ENCODE results near the gene RAB7A. TPM values are rescaled to one million over a fixed set of nuclear protein-coding genes. Genes with fewer than 3 reads are reported as not detected.
"Not testable (repeated sequence)": the region's sequence is repeated elsewhere in the genome, so short reads cannot be mapped to it uniquely, and the experiment has no call there.

The RAB7A gene
- polyA plus RNA-seq, 3 donors, result 237 to 300 (median 259) TPM

DNA sequence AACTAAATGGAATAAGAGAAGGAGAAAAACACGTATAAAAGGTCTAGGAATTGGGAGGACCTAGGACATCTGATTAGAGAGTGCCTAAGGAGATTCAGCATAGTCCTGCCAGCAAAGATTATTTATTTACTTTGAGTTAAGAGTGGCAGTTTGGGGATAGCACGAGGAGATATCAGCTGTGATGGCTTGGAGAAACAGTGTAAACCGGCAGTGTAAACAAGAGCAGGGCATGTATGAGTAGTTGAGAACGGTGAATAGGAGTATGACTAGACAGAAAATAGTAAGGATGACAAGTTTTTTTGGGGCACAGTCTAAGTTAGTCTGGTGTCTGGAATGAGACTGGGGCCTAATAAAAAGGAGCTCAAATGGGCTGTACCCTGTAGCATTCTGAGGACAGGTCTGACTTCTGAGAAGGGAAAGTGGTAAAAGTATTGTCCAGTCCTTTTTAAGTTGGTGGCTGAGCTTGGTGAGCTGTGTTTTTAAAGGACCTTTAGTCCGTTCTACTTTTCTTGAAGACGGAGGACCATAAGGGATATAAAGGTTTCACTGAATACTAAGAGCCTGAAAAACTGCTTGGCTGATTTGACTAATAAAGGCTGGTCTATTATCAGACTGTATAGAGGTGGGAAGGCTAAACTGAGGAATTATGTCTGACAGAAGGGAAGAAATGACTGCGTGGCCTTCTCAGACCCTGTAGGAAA, 104.1 kb downstream of the RAB7A start:
- not testable (repeated sequence) for DNase-seq (ENCODE audit: extremely low read depth in 1 of 11, low read depth in 9 of 11, low spot score in 4 of 11)

DNA sequence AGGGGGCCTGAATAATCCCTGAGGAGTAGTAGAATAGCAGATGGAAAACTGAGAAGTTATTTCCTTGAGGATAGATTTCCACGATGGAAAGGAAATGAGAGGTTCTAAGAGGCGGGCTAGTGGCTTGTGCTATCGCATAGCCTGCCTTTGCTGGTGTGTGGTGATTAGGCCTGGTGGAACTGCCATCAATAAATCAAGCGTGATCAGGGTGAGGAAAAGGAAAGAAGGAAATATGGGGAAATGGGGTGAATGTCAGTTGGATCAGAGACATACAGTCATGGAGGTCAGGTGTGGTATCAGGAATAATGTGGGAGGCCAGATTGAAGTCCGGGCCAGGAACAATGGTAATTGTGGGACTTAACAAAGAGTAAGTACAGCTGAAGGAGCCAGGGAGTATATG, 104.8 kb downstream of the RAB7A start:
- not testable (repeated sequence) for DNase-seq (ENCODE audit: extremely low read depth in 1 of 11, low read depth in 9 of 11, low spot score in 4 of 11)

DNA sequence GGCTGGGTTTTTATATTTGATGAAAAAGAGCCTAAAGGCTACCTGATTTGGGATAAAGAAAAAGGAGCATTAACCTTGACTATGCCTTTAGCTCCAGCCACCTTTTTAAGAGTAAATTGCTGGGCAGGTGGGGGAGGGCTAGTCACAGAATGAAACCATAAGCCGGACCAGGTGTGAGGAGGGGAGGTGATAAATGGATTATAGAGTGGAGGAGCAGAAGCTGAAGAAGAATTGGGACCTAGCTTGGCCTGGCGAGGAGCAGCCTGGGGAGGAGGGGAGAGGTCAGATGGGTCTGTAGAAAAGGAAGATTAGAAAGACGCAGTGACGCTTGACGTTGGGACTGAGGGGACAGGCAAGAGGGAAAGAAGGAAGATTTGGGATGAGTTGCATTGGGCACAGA, 107.0 kb downstream of the RAB7A start:
- not testable (repeated sequence) for DNase-seq (ENCODE audit: extremely low read depth in 1 of 11, low read depth in 9 of 11, low spot score in 4 of 11)

DNA sequence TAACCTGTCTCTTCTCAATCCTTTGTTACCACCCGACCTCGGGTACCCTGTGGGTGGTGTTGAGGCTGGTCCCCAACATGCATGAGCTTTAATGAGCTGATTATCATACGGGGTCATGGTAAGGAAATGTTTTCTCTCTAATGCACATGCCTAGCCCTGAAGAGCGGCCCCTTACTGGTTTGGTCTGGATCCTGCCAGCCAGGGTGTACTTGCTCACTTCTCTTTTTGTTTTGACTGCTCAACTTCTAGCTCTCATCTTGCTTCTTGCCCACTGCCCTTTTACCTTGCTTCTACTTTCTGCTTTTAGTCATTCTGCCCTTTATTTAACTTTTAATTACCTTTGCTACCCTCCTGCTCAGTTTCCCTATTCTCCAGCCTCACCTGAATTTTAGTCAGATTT, 109.1 kb downstream of the RAB7A start:
- no peak for DNase-seq (ENCODE audit: extremely low read depth in 1 of 11, low read depth in 9 of 11, low spot score in 4 of 11)

DNA sequence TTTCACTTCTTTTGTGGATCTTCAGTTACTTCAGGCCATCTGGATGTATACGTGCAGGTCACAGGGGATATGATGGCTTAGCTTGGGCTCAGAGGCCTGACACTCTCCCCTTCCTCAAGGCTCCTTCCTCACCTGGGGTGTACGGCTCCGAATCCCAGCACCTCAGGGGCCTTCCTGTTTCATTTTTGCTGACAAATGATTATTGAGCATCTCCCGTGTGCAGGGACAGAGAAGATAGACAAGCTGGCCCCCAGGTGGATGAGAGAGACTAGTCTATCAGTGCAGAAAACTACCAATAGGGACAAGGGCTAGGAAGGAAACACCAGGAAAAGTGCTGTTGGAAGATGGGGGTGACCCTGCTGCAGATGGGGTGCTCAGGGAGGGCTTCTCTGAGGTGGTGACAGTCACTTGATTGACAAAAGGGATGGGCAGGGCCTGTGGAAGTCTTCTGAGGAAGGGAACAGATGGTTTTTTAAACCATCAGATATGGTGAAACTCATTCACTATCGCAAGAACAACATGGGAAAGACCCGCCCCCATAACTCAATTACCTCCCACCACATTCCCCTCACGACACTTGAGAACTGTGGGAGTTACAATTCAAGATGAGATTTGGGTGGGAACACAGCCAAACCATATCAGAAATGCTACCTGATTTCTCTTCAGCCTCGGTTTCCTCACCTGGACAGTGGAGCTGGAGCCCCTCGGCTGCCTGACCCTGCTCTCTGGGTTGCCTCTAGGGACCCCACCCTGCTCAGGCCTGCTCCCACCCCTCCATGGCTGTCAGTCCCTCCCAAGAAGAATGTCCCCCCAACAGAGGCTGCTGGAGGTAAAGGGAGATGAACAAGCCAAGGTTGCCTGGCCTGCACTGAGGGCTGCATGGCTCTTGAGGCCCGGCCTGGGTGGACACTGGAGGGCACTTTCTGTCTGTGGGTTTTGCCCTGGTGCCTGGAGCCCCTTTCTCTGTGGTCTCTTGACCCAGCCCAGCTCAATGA, 116.2 kb downstream of the RAB7A start:
- DNase-seq (ENCODE audit: extremely low read depth in 1 of 11, low read depth in 9 of 11, low spot score in 4 of 11), result no peak

DNA sequence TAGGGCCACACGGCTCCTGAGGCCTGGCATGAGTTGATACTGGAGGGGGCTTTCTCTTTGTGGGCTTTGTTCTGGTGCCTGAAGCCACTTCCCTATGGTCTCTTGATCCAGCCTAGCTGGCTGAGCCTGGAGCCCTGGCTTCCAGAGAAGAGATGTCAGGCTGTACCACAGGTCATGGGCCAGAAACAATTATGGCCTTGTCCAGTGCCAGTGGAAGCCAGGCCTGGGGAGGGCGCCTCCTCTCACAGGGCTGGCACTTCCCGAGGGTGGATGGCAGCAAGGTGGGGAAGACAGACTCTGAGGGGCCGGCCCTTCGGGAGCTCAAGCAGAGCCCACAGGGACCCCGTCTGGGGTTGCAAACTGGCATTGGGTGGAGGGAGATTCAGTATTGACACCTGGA, 118.5 kb downstream of the RAB7A start:
- no peak for DNase-seq (ENCODE audit: extremely low read depth in 1 of 11, low read depth in 9 of 11, low spot score in 4 of 11)

DNA sequence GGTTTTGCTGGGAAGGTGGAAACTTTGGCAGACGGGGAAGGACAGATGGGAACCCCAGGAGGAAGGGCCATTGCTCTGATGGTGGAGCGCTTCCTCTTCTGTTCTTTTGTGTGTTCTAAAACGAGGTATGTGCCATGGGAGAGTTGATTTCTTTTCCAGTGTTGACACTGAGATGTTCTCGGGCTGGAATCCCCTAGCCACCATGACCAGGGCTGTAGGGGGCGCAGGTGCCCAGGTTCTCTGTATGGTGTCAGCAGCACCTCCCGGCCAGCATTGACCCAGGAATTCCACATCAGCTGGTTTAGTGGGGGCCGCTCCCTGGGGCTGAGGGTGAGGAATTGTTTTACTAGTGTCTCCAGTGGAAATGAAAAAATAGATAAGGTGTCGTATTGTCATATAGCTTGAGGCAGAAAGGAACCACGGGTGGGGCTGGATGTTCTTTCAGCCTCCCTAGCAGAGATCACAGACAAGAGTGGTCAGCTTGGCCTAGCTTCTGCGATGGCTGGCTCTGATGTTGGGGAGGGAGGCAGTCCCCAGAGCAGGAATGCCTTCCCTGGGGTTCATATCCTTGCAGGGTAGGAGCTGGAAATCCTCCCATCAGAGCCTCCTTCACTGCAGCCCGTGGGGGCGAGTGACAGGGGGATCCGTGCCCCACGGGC, 119.3 kb downstream of the RAB7A start:
- DNase-seq (ENCODE audit: extremely low read depth in 1 of 11, low read depth in 9 of 11, low spot score in 4 of 11), result peak in 1 of 11 donors; percentile 2

DNA sequence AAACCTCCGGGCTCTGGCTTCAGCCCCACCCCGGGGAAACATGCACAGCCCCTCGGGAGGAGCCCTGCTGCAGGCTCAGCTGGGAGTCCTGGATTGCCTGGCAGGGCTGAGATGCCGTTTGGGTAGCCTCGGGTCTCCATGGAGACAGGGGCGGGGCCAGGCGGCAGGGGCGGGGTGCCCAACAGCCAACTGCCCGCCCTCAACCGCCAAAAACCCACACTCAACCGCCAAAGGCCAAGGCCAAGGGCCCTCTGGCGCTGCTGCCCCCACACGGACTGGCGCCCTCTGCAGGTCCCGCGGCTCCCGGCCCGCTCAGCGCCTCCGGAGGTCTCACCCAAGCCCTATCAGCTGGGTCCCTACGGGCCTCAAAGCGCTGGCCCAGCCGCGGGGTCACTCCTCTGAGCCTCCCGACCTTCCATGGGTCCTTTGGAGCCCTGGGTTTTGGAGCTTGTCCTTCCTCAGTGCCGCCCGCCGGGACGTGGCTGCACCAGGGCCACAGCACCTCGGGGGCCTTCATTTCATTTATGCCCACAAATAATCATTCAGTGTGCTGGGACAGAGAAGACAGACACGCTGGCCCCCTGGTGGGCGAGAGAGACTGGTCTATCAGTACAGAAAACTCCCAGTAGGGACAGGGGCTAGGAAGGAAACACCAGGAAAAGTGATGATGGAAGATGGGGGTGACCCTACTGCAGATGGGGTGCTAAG, 119.9 kb downstream of the RAB7A start:
- peak in 10 of 11 donors; percentile 37 to 68 (median 52) for DNase-seq (ENCODE audit: extremely low read depth in 1 of 11, low read depth in 9 of 11, low spot score in 4 of 11)

DNA sequence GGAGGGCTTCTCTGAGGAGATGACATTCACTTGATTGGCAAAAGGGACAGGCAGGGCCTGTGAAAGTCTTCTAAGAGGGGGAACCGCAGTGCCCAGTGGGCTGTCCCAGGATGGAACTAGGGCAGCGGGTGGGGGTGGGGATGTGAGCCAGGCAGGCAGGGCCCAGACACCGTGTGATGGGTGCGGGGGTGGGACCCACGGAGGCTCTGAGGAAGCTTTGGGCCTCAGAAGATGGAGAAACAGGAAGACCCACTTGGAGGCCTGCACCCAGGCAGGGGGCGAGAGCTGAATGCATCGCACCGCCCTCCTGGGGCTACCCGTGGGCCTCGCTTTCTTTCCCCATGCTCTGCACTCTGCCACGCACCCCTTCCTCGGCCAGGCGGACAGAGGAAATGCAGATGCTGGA, 120.5 kb downstream of the RAB7A start:
- no peak for DNase-seq (ENCODE audit: extremely low read depth in 1 of 11, low read depth in 9 of 11, low spot score in 4 of 11)

DNA sequence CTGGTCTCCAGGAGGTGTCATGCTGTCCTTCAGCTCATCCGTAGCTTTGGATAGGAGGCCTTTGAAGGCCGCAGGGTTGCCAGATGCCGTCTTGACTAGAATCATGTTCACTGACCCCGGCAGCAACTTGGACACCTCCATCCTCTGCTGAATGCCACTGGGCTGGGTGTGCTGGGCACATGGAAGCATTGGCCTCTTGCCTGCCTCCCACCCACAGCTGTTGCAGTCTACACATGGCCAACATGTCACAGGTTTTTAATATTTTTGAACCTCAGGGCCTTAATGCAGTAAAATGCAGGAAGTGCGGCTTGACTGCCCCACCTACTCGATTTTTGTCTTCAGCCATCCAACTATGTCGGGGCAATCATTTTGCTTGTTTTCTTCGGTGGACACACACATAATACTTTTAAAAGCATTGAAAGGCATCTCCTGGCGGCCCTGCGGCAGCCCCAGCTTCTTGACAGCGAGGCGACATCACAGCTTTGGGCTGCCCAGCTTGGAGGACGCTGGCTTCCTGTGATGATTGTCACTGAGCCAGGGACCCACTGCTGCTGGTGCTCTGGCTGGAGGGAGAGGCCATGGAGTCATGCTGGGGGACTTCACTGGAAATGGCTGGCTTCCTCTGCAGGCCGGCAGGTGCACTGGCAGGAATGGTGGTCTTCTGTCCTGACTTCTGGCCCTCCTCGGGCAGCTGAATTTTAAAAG, 121.8 kb downstream of the RAB7A start:
- DNase-seq (ENCODE audit: extremely low read depth in 1 of 11, low read depth in 9 of 11, low spot score in 4 of 11), result no peak

DNA sequence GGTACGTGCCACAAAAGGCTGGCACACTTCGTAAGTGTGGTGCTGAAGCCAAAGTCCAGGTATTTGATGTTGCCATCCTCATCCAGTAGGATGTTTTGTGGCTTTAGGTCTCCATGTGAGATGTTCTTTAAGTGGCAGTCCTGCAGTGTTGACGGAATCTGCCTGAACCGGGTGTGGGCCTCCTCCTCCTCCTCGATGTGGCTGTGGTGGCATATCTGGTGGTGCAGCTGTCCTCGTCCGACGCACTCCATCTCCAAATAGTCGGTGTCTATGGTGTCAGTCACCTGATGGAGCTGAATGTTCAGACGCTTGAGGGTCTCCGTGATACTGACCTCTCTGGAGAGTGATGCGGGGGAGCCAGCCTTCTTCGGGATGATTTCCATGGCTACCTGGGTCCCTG, 123.0 kb downstream of the RAB7A start:
- DNase-seq (ENCODE audit: extremely low read depth in 1 of 11, low read depth in 9 of 11, low spot score in 4 of 11), result no peak

DNA sequence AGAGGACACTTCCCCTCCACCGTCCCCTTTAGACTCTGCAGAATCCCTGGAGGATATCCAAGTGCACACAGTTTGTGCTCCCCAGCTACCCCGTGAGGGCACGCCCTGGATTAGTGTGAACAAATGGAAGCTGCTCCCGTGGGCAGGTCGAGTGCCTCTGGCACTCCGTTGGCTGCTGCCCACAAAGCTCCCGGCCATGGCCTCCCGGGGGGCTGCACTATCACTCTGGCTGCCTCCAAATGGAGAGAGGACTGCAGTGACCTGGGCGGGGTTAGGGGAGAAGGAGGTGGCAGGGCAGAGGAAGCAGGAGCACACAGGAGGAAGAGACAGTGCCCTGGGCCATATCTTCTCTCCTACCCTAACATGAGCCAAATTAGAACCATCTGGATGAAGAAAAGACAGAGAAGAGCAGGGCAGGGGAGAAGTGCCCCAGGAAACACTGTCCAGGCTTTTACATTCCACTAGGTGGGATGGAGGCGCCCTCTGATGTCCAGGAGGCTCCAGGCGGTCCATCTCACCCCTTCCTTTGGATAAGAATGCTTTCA, 124.0 kb downstream of the RAB7A start:
- no peak for DNase-seq (ENCODE audit: extremely low read depth in 1 of 11, low read depth in 9 of 11, low spot score in 4 of 11)

DNA sequence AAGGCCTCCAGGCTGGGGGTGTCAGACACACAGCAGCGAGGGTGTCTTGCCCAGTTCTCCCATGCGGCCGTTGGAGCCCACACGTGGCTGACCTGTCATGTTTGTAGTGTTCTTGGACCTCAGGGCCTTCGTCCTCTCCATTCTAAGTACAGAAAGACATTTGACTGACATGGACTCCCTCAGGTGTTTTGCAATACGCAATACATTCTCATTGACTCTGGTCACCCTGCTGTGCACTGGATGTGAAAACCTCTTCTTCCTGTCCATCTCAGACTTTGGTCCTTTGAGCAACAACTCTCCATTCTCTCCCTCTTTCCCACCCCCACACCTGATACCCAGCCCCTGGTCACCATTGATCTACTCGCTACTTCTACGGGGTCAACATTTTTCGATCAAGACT, 124.6 kb downstream of the RAB7A start:
- DNase-seq (ENCODE audit: extremely low read depth in 1 of 11, low read depth in 9 of 11, low spot score in 4 of 11), result no peak

DNA sequence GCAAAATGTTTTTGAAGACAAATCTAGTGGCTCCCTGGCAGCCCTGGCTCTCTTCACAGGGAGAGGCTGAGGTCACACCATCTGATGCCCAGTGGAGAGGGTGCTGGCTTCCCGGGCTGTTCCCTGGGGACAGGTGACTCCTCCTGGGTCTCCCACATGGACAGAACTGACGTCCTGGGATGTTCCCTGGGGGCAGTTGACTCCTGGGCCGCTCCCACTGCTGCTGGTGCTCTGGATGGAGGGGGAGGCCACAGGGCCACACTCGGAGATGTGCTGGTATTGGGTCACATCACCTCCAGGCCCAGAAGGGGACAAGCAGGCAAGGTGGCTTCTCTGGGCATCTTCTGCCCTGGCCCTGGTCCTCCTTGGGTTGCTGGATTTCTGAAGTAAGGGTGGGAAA, 125.6 kb downstream of the RAB7A start:
- DNase-seq (ENCODE audit: extremely low read depth in 1 of 11, low read depth in 9 of 11, low spot score in 4 of 11), result no peak

DNA sequence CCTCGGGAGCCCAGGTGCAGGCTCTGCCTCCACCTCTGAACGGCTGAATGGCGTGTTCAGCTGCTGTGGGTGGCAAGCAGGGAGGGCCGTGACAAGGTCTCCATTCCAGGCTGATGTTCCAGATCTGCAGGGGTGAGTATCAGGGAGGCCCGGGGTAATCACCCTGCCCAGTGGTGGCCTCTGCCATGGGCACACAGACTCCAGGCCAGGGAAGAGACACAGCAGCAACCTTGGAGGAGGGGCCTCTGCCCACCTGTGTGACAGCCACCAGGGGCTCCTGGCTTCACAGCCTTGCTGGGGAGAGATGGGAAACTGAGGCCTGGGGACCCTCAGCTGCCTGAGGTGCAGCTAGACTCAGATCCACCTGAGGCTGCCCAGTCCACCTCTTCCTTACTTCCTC, 127.8 kb downstream of the RAB7A start:
- no peak for DNase-seq (ENCODE audit: extremely low read depth in 1 of 11, low read depth in 9 of 11, low spot score in 4 of 11)

DNA sequence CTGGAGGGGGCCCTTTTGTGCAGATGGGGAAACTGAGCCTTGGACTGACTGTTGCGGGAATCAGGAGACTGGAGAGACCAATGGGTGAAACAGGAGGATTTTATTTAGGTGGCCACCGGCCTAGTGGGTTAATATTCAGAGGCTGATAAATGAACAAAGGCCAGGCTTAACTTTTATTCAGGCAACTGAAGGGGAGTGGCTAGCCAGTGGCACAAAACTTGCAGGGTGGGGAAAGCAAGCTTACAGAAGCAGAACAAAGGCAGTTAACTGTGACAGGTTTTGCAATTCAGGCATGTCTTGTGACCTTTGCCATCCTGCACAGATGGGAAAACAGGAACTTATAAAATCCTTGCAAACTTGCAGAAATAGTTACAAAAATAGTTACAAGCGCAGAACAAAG, 128.5 kb downstream of the RAB7A start:
- DNase-seq (ENCODE audit: extremely low read depth in 1 of 11, low read depth in 9 of 11, low spot score in 4 of 11), result no peak

DNA sequence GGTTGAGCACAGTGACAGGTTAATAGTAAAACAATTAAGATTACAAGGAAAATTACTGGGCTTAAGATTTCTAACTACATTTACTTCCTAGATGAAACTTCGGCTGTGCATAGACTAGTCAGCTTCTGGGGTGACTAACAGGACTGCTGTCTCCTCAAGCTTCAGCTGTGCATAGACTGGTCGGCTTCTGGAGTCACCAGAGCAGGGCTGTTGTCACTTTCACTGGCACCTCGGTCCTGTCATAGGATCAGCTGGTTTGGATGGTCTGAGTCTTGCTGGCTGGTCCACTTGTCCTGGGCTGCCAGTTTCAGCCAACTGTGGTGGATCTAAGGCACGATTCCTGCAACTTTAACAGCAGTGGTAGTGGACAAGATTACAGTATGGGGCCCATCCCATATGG, 129.6 kb downstream of the RAB7A start:
- DNase-seq (ENCODE audit: extremely low read depth in 1 of 11, low read depth in 9 of 11, low spot score in 4 of 11), result no peak

DNA sequence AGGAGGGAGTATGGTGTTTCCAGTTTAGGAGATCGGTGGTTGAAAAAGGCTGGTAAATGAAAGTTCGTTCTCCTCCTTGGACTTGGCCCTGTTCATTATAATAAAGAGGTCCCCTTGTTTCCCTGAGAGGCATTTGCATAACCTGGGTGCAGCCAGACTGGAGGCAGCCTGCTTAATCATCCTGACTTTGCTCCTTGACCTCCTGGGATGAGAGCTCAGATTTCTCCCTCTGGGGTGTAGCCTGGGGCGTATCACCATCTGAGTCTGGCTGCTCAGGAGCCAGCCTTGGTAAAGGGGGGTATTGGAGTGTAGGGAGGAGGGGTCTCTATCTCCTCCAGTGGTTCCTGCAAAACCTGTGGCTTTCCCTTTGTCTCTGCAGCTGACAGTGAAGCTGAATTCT, 132.2 kb downstream of the RAB7A start:
- no peak for DNase-seq (ENCODE audit: extremely low read depth in 1 of 11, low read depth in 9 of 11, low spot score in 4 of 11)
